PC-9 (cell line): Measurements from ENCODE around the gene OVCH2.

ENCODE experiments used
- EZH2 ChIP-seq: fragments of 200-600 bp; sonication (generic); IDR thresholded peaks from 2 replicates; pipeline ENCODE4 v1.8.0; 2017; ENCODE audit warnings: antibody characterized with exemption, low read depth
- TF ChIP-seq, protein P1 (sequence below): fragments of 200-600 bp; sonication (generic); conservative IDR thresholded peaks from 2 replicates; pipeline ENCODE4 v1.6.1; 2017; ENCODE audit warnings: mixed run types, antibody characterized with exemption, mild to moderate bottlenecking, moderate library complexity

DNA sequence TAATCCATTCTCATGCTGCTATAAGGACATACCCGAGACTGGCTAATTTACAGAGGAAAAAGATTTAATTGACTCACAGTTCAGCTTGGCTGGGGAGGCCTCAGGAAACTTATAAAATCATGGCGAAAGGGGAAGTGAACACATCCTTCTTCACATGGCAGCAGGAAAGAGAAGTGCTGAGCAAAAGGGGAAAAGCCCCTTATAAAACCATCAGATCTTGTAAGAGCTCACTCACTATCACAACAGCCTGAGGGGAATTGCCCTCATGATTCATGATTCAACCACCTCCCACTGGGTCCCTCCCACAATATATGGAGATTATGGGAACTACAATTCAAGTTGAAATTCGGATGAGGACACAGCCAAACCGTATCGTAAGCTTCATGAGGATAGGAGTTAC lies 29.2 kb downstream of the OVCH2 start:
- TF ChIP-seq, protein P1, sequence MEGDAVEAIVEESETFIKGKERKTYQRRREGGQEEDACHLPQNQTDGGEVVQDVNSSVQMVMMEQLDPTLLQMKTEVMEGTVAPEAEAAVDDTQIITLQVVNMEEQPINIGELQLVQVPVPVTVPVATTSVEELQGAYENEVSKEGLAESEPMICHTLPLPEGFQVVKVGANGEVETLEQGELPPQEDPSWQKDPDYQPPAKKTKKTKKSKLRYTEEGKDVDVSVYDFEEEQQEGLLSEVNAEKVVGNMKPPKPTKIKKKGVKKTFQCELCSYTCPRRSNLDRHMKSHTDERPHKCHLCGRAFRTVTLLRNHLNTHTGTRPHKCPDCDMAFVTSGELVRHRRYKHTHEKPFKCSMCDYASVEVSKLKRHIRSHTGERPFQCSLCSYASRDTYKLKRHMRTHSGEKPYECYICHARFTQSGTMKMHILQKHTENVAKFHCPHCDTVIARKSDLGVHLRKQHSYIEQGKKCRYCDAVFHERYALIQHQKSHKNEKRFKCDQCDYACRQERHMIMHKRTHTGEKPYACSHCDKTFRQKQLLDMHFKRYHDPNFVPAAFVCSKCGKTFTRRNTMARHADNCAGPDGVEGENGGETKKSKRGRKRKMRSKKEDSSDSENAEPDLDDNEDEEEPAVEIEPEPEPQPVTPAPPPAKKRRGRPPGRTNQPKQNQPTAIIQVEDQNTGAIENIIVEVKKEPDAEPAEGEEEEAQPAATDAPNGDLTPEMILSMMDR = no peak
- TF ChIP-seq EZH2 = no peak
